Measurements from ENCODE around the gene UVRAG.

DNA sequence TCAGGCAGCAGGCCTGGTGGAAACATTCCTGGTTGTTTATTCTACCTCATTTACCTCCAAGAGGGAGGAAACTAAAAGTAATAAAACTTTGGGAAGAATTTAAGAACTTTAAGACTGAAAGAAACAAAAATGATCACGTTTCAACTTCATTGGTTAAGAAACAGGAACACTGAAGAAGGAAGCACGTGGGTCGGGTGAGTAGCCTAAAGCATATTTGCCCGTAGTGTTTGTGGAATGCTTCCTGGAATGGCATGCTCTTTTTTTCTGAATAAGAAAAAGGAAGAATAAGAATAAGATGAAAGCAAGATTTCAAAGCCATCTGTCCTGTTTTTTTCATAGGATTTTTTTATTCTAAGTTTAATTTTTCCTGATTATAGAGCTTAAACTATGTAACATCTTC lies 308.2 kb downstream of the UVRAG start:
- TF ChIP-seq, protein P1, sequence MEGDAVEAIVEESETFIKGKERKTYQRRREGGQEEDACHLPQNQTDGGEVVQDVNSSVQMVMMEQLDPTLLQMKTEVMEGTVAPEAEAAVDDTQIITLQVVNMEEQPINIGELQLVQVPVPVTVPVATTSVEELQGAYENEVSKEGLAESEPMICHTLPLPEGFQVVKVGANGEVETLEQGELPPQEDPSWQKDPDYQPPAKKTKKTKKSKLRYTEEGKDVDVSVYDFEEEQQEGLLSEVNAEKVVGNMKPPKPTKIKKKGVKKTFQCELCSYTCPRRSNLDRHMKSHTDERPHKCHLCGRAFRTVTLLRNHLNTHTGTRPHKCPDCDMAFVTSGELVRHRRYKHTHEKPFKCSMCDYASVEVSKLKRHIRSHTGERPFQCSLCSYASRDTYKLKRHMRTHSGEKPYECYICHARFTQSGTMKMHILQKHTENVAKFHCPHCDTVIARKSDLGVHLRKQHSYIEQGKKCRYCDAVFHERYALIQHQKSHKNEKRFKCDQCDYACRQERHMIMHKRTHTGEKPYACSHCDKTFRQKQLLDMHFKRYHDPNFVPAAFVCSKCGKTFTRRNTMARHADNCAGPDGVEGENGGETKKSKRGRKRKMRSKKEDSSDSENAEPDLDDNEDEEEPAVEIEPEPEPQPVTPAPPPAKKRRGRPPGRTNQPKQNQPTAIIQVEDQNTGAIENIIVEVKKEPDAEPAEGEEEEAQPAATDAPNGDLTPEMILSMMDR (tag by site-specific recombination; IDR thresholded peaks at IDR 0.05), result no peak
- TF ChIP-seq, protein P2, sequence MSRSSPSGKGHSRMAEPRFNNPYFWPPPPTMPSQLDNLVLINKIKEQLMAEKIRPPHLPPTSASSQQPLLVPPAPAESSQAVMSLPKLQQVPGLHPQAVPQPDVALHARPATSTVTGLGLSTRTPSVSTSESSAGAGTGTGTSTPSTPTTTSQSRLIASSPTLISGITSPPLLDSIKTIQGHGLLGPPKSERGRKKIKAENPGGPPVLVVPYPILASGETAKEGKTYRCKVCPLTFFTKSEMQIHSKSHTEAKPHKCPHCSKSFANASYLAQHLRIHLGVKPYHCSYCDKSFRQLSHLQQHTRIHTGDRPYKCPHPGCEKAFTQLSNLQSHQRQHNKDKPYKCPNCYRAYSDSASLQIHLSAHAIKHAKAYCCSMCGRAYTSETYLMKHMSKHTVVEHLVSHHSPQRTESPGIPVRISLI (tag by site-specific recombination; IDR thresholded peaks at IDR 0.05), result no peak
- TF ChIP-seq ZNF311 (tag by site-specific recombination; IDR thresholded peaks at IDR 0.05; ENCODE audit: borderline replicate concordance), result no peak
- no peak for TF ChIP-seq ZNF239 (tag by site-specific recombination; IDR thresholded peaks at IDR 0.05)
- TF ChIP-seq ZNF473 (tag by site-specific recombination; IDR thresholded peaks at IDR 0.05), result no peak
- no peak for TF ChIP-seq OSR2 (tag by site-specific recombination; IDR thresholded peaks at IDR 0.05)
- TF ChIP-seq ZNF600 (tag by site-specific recombination; IDR thresholded peaks at IDR 0.05), result no peak
- TF ChIP-seq YY1 (tag by site-specific recombination; IDR thresholded peaks at IDR 0.05), result no peak
- TF ChIP-seq MZF1 (tag by site-specific recombination; IDR thresholded peaks at IDR 0.05; ENCODE audit: borderline replicate concordance), result no peak
- TF ChIP-seq ZNF24 (tag by site-specific recombination; IDR thresholded peaks at IDR 0.05), result no peak
- TF ChIP-seq ZNF274 (IDR thresholded peaks at IDR 0.05; ENCODE audit: low read length), result no peak
- TF ChIP-seq ZNF274 (tag by site-specific recombination; IDR thresholded peaks at IDR 0.05; ENCODE audit: borderline replicate concordance), result no peak
- no peak for TF ChIP-seq ZNF548 (tag by site-specific recombination; IDR thresholded peaks at IDR 0.05)
- TF ChIP-seq, protein P3, sequence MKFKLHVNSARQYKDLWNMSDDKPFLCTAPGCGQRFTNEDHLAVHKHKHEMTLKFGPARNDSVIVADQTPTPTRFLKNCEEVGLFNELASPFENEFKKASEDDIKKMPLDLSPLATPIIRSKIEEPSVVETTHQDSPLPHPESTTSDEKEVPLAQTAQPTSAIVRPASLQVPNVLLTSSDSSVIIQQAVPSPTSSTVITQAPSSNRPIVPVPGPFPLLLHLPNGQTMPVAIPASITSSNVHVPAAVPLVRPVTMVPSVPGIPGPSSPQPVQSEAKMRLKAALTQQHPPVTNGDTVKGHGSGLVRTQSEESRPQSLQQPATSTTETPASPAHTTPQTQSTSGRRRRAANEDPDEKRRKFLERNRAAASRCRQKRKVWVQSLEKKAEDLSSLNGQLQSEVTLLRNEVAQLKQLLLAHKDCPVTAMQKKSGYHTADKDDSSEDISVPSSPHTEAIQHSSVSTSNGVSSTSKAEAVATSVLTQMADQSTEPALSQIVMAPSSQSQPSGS (tag by site-specific recombination; IDR thresholded peaks at IDR 0.05; ENCODE audit: low read depth), result no peak

All from HEK293 (cell line).